IMR-90 (cell line): ENCODE data around the gene OTUD7B. TPM values are rescaled to one million over a fixed set of nuclear protein-coding genes. Genes with fewer than 3 reads are reported as not detected.
A peak's percentile ranks its signal among the peaks of the same experiment; 100 is the strongest.

Experiments used
- ATAC-seq: fragments of 200-7000 bp; cut with Tn5 transposase; 2 replicates; pipeline ENCODE4 v1.9.1; 2020; ENCODE audit warnings: low read depth, mild to moderate bottlenecking, moderate library complexity
- BruUV-seq: library from RNA; stranded (reverse); fragments of 400-500 nt; replicated peaks from 2 replicates; lab custom pipeline; 2021; lab: Mats Ljungman, UMichigan
- CTCF ChIA-PET: fragments of 300-600 bp; formaldehyde crosslinking; extraction: SDS; loops from one replicate; lab custom pipeline; 2021; ENCODE audit warnings: antibody characterized with exemption; lab: Yijun Ruan, JAX
- POLR2A ChIA-PET: fragments of 300-600 bp; sonication (Branson Sonifier 250); formaldehyde crosslinking; loops from one replicate; lab custom pipeline; 2022; ENCODE audit warnings: antibody characterized with exemption; ENCODE audit not compliant: unreplicated experiment; lab: Charles Lee
- DNase-seq: peaks from one replicate; pipeline ENCODE4 v3.0.0; 2013
- H2AFZ ChIP-seq: replicated peaks from 2 replicates; pipeline ENCODE3; 2013; ENCODE audit warnings: low read length, mild to moderate bottlenecking; ENCODE audit not compliant: poor library complexity
- H2AK5ac ChIP-seq: 2 replicates; pipeline ENCODE4 v1.6.1; 2013; ENCODE audit warnings: low read depth, low read length, inconsistent platforms
- H2AK9ac ChIP-seq: replicated peaks from 2 replicates; pipeline ENCODE3; 2013; ENCODE audit warnings: mild to moderate bottlenecking, low read depth, low read length, moderate library complexity; ENCODE audit not compliant: poor library complexity
- H2BK120ac ChIP-seq: 2 replicates; pipeline ENCODE4 v1.6.1; 2013; ENCODE audit warnings: low read depth, low read length, inconsistent platforms
- H2BK15ac ChIP-seq: 3 replicates; pipeline ENCODE4 v1.6.1; 2013; ENCODE audit warnings: low read depth, low read length, inconsistent platforms
- H2BK20ac ChIP-seq: 2 replicates; pipeline ENCODE4 v1.6.1; 2013; ENCODE audit warnings: low read depth, mild to moderate bottlenecking, inconsistent platforms, low read length, moderate library complexity
- H2BK5ac ChIP-seq: 2 replicates; pipeline ENCODE4 v1.6.1; 2013; ENCODE audit warnings: mild to moderate bottlenecking, low read depth, low read length, inconsistent platforms; ENCODE audit not compliant: poor library complexity, severe bottlenecking
- H3K14ac ChIP-seq: replicated peaks from 2 replicates; pipeline ENCODE4 v1.6.1; 2013; ENCODE audit warnings: low read depth, low read length, inconsistent platforms
- H3K18ac ChIP-seq: 2 replicates; pipeline ENCODE4 v1.6.1; 2013; ENCODE audit warnings: low read depth, low read length, control low read depth
- H3K23ac ChIP-seq: 2 replicates; pipeline ENCODE4 v1.6.1; 2013; ENCODE audit warnings: low read depth, low read length, inconsistent platforms
- H3K27ac ChIP-seq: 2 replicates; pipeline ENCODE4 v1.5.1; 2013; ENCODE audit warnings: mild to moderate bottlenecking, control low read depth, low read length; ENCODE audit not compliant: insufficient read depth
- H3K27me3 ChIP-seq: 2 replicates; pipeline ENCODE4 v1.6.1; 2013; ENCODE audit warnings: low read length; ENCODE audit not compliant: control insufficient read depth, insufficient read depth
- H3K36me3 ChIP-seq: 2 replicates; pipeline ENCODE4 v1.6.1; 2013; ENCODE audit warnings: low read length, mixed read lengths; ENCODE audit not compliant: control insufficient read depth, insufficient read depth
- H3K4ac ChIP-seq: 2 replicates; pipeline ENCODE4 v1.6.1; 2013; ENCODE audit warnings: low read depth, low read length, inconsistent platforms
- H3K4me1 ChIP-seq: 2 replicates; pipeline ENCODE4 v1.6.1; 2013; ENCODE audit warnings: low read length, mixed read lengths; ENCODE audit not compliant: control insufficient read depth, insufficient read depth
- H3K4me2 ChIP-seq: 2 replicates; pipeline ENCODE4 v1.6.1; 2013; ENCODE audit warnings: low read depth, mild to moderate bottlenecking, control low read depth, low read length, moderate library complexity
- H3K4me3 ChIP-seq: 2 replicates; pipeline ENCODE4 v1.5.1; 2013; ENCODE audit warnings: low read depth, mild to moderate bottlenecking, control low read depth, low read length, moderate library complexity; ENCODE audit not compliant: insufficient read depth
- H3K56ac ChIP-seq: 2 replicates; pipeline ENCODE4 v1.6.1; 2013; ENCODE audit warnings: low read length, inconsistent platforms; ENCODE audit not compliant: insufficient read depth; ENCODE audit errors: extremely low read depth
- H3K79me1 ChIP-seq, 2 experiments: 2 replicates each; pipeline ENCODE4 v1.6.1; 2013; ENCODE audit warnings: low read length in 2 of 2, inconsistent platforms in 1 of 2, low read depth in 1 of 2
- H3K9ac ChIP-seq: 2 replicates; pipeline ENCODE4 v1.6.1; 2013; ENCODE audit warnings: low read depth, low read length, control low read depth
- H3K9me1 ChIP-seq: 2 replicates; pipeline ENCODE4 v1.6.1; 2013; ENCODE audit warnings: low read length, inconsistent platforms; ENCODE audit not compliant: insufficient read depth
- H3K9me3 ChIP-seq: 2 replicates; pipeline ENCODE4 v1.6.1; 2013; ENCODE audit warnings: low read length; ENCODE audit not compliant: control insufficient read depth, insufficient read depth
- H4K20me1 ChIP-seq: 2 replicates; pipeline ENCODE4 v1.6.1; 2013; ENCODE audit warnings: low read length, inconsistent platforms; ENCODE audit not compliant: insufficient read depth
- H4K5ac ChIP-seq: 2 replicates; pipeline ENCODE4 v1.6.1; 2013; ENCODE audit warnings: mild to moderate bottlenecking, low read depth, low read length, control low read depth
- H4K8ac ChIP-seq, 2 experiments: 2 replicates each; pipeline ENCODE4 v1.6.1; 2013; ENCODE audit warnings: low read depth in 2 of 2, low read length in 2 of 2, control low read depth in 1 of 2, inconsistent platforms in 1 of 2
- H4K91ac ChIP-seq: 2 replicates; pipeline ENCODE4 v1.6.1; 2013; ENCODE audit warnings: low read depth, low read length, inconsistent platforms; ENCODE audit not compliant: insufficient read depth
- CTCF ChIP-seq: conservative IDR thresholded peaks from 2 replicates; pipeline ENCODE4 v1.5.1; 2012; ENCODE audit warnings: mild to moderate bottlenecking, low read depth, low read length, improper control_type of control experiment
- RAD21 ChIP-seq: IDR thresholded peaks from 2 replicates; pipeline ENCODE4 v1.6.1; 2012; ENCODE audit warnings: low read length, improper control_type of control experiment
- WGBS, 2 experiments: methylation state at CpG; one replicate each; pipeline versions ENCODE4 v1.1.5 to v1.1.7; 2013; ENCODE audit warnings: missing lambda C conversion rate in 2 of 2; ENCODE audit not compliant: insufficient read length in 1 of 2; ENCODE audit errors: extremely low coverage in 2 of 2; 5-methylcytosine and 5-hydroxymethylcytosine counted together
- dilution Hi-C: fragments of 300-500 bp; cut with HindIII; formaldehyde crosslinking; loops from one replicate; pipeline ENCODE4 v1.14.3; 2018; ENCODE audit warnings: low sequenced_read_pairs; ENCODE audit not compliant: unreplicated experiment
- in situ Hi-C: fragments of 300-500 bp; cut with MboI; formaldehyde crosslinking; loops from 3 replicates; pipeline ENCODE4 v1.14.3; 2019; ENCODE audit warnings: low sequenced_read_pairs, inconsistent platforms, mixed read lengths
- intact Hi-C: fragments of 100-400 bp; cut with micrococcal nuclease; formaldehyde crosslinking; loops from 2 replicates; pipeline ENCODE4 v1.10.0; 2022
- polyA plus RNA-seq, 3 experiments: library from polyadenylated mRNA; depleted of rRNA; stranded (reverse); fragments of >200 nt; gene quantifications; 2 replicates each; pipeline ENCODE4 v1.2.3, GENCODE V29; 2012; ENCODE audit warnings: low replicate concordance in 1 of 3
- total RNA-seq: library from RNA; depleted of rRNA; stranded (reverse); fragments of >200 nt; gene quantifications from 2 replicates; pipeline ENCODE4 v1.2.3, GENCODE V29; 2012

OTUD7B gene
- total and polyA plus RNA-seq, 2 of the 4 experiments (the other 2 are of a cell fraction), result 7.5 to 18.6 TPM

GRCh38 chr1:149936992-149937705 is 73.4 kb downstream of the OTUD7B start:
- CTCF ChIA-PET, result interaction anchor here (0.6 kb wide), 1 partner anchor 58 kb away, joined by 3 read pairs; no protein-coding TSS in a partner anchor
- Histone ChIP-seq H3K27me3 (no peaks in the 10 kb centered on the region), H2BK15ac (peak overlapping the region; percentile 17; the same call in 1 of the 3 replicates), H3K4ac (peak overlapping the region; percentile 89), H3K36me3 (peaks cover 9% of the 10 kb centered on the region; the same call in 1 of the 2 replicates), H4K5ac (peak overlapping the region; percentile 67), H2AFZ (peak overlapping the region; percentile 96), H3K14ac (peak overlapping the region; percentile 81), H3K23ac (peak overlapping the region; percentile 89; the same call in 1 of the 2 replicates), H4K91ac (peak overlapping the region; percentile 67; the same call in 1 of the 2 replicates), H3K27ac (peak overlapping the region; percentile 33; the same call in 1 of the 2 replicates), H3K56ac (peak overlapping the region; percentile 36; the same call in 1 of the 2 replicates), H4K20me1 (no peaks in the 10 kb centered on the region), H3K4me2 (peak overlapping the region; percentile 90), H4K8ac (peak overlapping the region; percentile 15 to 97), H3K9ac (peak overlapping the region; percentile 15), H2BK20ac (peak overlapping the region; percentile 84), H3K9me3 (no peaks in the 10 kb centered on the region), H3K18ac (peak overlapping the region; percentile 42; the same call in 1 of the 2 replicates), H3K79me1 (peaks cover 3 to 58% of the 10 kb centered on the region in 2 experiments), H2BK120ac (peak overlapping the region; percentile 79; the same call in 1 of the 2 replicates), H3K9me1 (peaks cover 29% of the 10 kb centered on the region), H2AK5ac (peak overlapping the region; percentile 68; the same call in 1 of the 2 replicates), H2BK5ac (peak overlapping the region; percentile 26), H3K4me1 (peaks cover 11% of the 10 kb centered on the region), H3K4me3 (peak overlapping the region; percentile 84), H2AK9ac (peak overlapping the region; percentile 99)
- no TSS peak for BruUV-seq
- 13% methylated on average over 3 of the region's 8 CpGs; no CpG with 5 or more reads in 1 of the 2 experiments for WGBS, 2 experiments
- POLR2A ChIA-PET, result interaction anchor here (0.8 kb wide), 1 partner anchor 9 kb away, joined by 3 read pairs; no protein-coding TSS in a partner anchor
- TF ChIP-seq RAD21 (no peak), CTCF (peak; percentile 24; the same call in 1 of the 2 replicates)
- ATAC-seq, result peak; percentile 22
- dilution Hi-C loops, result no loop called here
- intact Hi-C loops, result loop anchor here (5.0 kb wide), 1 partner anchor 45 kb away; no protein-coding TSS in a partner anchor
- in situ Hi-C loops, result loop anchor here (5.0 kb wide), 1 partner anchor 35 kb away; no protein-coding TSS in a partner anchor
- peak; percentile 58 for DNase-seq
